ENCODE results near the gene EIF5B.
A peak's percentile ranks its signal among the peaks of the same experiment; 100 is the strongest.

Gene EIF5B

GRCh38 chr2:99420031-99420430 is 82.8 kb downstream of the EIF5B start:
- DNase-seq = peak; percentile 66

- peak; percentile 23 for DNase-seq
These were observed 83.6 kb downstream of the EIF5B start for GRCh38 chr2:99420751-99421299.

- DNase-seq = no peak
These were observed 84.3 kb downstream of the EIF5B start for GRCh38 chr2:99421469-99421868.

GRCh38 chr2:99422599-99422998 is 85.4 kb downstream of the EIF5B start:
- no peak for DNase-seq

- no peak for DNase-seq
These were observed 87.2 kb downstream of the EIF5B start for GRCh38 chr2:99424371-99424770.

GRCh38 chr2:99425022-99425421 is 87.8 kb downstream of the EIF5B start:
- no peak for DNase-seq

GRCh38 chr2:99430614-99431291 is 93.6 kb downstream of the EIF5B start:
- no peak for DNase-seq

- DNase-seq = no peak
These were observed 94.5 kb downstream of the EIF5B start for GRCh38 chr2:99431587-99432275.

- no peak for DNase-seq
These were observed 96.2 kb downstream of the EIF5B start for GRCh38 chr2:99433340-99433739.

GRCh38 chr2:99436874-99437273 is 99.7 kb downstream of the EIF5B start:
- no peak for DNase-seq

- DNase-seq = no peak
These were observed 102.8 kb downstream of the EIF5B start for GRCh38 chr2:99439971-99440505.

GRCh38 chr2:99442837-99443236 is 105.6 kb downstream of the EIF5B start:
- no peak for DNase-seq

- no peak for DNase-seq
These were observed 107.0 kb downstream of the EIF5B start for GRCh38 chr2:99444222-99444621.

GRCh38 chr2:99445065-99445464 is 107.9 kb downstream of the EIF5B start:
- no peak for DNase-seq

- DNase-seq = no peak
These were observed 111.4 kb downstream of the EIF5B start for GRCh38 chr2:99448556-99448955.

- no peak for DNase-seq
These were observed 113.0 kb downstream of the EIF5B start for GRCh38 chr2:99450199-99450598.
